ENCODE results near the gene C2. TPM values are rescaled to one million over a fixed set of nuclear protein-coding genes. Genes with fewer than 3 reads are reported as not detected.

C2 gene
- total RNA-seq: 2.3 and 2.4 TPM in 2 replicates
- long read RNA-seq, partial matches to known transcripts: 1 of 6 reads
- long read RNA-seq, other reads (novel, unspliced or antisense): 2 of 6 reads

- H3K9me3 Mint-ChIP-seq (ENCODE audit: unreplicated experiment): no peaks in the 10 kb centered on the region
- no peaks in the 10 kb centered on the region for H3K4me1 Mint-ChIP-seq (ENCODE audit: unreplicated experiment)
- H3K36me3 Mint-ChIP-seq (ENCODE audit: unreplicated experiment): no peaks in the 10 kb centered on the region
- H3K4me3 Mint-ChIP-seq (ENCODE audit: unreplicated experiment): no peak within 1 kb of the TSS
- peaks cover 6% of the 10 kb centered on the region for H3K27me3 Mint-ChIP-seq (ENCODE audit: unreplicated experiment)
- no peak for DNase-seq (ENCODE audit: extremely low spot score, unreplicated experiment)
- TF ChIP-seq CTCF (IDR thresholded peaks at IDR 0.05): no peak
- no peak within 1 kb of the TSS for H3K27ac Mint-ChIP-seq (ENCODE audit: unreplicated experiment)
Measured at GRCh38 chr6:31927242-31927862, at the start of gene C2. TSS of gene C2 (plus strand) at chr6:31927717. CDS start at chr6:31927753, 36 bp downstream.

GRCh38 chr6:31878222-31878621 lies 49.3 kb upstream of the C2 start:
- Mint-ChIP-seq H3K4me1 (ENCODE audit: unreplicated experiment) (peaks cover 5% of the 10 kb centered on the region), H3K27me3 (ENCODE audit: unreplicated experiment) (no peaks in the 10 kb centered on the region), H3K9me3 (ENCODE audit: unreplicated experiment) (no peaks in the 10 kb centered on the region), H3K27ac (ENCODE audit: unreplicated experiment) (no peak overlapping the region), H3K4me3 (ENCODE audit: unreplicated experiment) (no peak overlapping the region), H3K36me3 (ENCODE audit: unreplicated experiment) (peaks cover 22% of the 10 kb centered on the region)
- DNase-seq (ENCODE audit: extremely low spot score, unreplicated experiment): no peak
- no peak for TF ChIP-seq CTCF (IDR thresholded peaks at IDR 0.05)

- H3K36me3 Mint-ChIP-seq (ENCODE audit: unreplicated experiment): peaks cover 22% of the 10 kb centered on the region
- H3K9me3 Mint-ChIP-seq (ENCODE audit: unreplicated experiment): no peaks in the 10 kb centered on the region
- peak within 1 kb of the TSS; percentile 59 for H3K27ac Mint-ChIP-seq (ENCODE audit: unreplicated experiment)
- peaks cover 5% of the 10 kb centered on the region for H3K4me1 Mint-ChIP-seq (ENCODE audit: unreplicated experiment)
- H3K4me3 Mint-ChIP-seq (ENCODE audit: unreplicated experiment): no peak within 1 kb of the TSS
- no peak for DNase-seq (ENCODE audit: extremely low spot score, unreplicated experiment)
- H3K27me3 Mint-ChIP-seq (ENCODE audit: unreplicated experiment): no peaks in the 10 kb centered on the region
- TF ChIP-seq CTCF (IDR thresholded peaks at IDR 0.05): no peak
Measured at GRCh38 chr6:31878726-31879125, 48.8 kb upstream of the C2 start, which contains the start of gene SLC44A4. TSS of gene SLC44A4 (minus strand) at chr6:31878997. CDS start at chr6:31878980, 17 bp downstream.

DNA sequence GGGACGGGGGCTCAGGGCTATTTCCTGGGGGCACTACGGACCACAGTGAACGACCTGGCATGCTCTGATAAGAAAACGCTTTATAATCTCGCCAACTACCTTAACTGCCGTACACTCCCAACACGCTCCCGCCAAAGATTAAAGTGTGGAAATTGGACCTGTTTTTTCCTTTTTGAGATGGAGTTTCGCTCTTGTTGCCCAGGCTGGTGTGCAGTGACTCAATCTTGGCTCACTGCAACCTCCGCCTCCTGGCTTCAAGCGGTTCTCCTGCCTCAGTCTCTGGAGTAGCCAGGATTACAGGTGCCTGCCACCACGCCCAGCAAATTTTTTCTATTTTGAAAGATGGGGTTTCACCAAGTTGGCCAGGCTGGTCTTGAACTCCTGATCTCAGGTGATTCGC lies 48.4 kb upstream of the C2 start:
- DNase-seq (ENCODE audit: extremely low spot score, unreplicated experiment): no peak
- Mint-ChIP-seq H3K36me3 (ENCODE audit: unreplicated experiment) (peaks cover 22% of the 10 kb centered on the region), H3K9me3 (ENCODE audit: unreplicated experiment) (no peaks in the 10 kb centered on the region), H3K4me1 (ENCODE audit: unreplicated experiment) (peaks cover 5% of the 10 kb centered on the region), H3K27ac (ENCODE audit: unreplicated experiment) (no peak overlapping the region), H3K27me3 (ENCODE audit: unreplicated experiment) (no peaks in the 10 kb centered on the region), H3K4me3 (ENCODE audit: unreplicated experiment) (no peak overlapping the region)
- TF ChIP-seq CTCF (IDR thresholded peaks at IDR 0.05): no peak

DNA sequence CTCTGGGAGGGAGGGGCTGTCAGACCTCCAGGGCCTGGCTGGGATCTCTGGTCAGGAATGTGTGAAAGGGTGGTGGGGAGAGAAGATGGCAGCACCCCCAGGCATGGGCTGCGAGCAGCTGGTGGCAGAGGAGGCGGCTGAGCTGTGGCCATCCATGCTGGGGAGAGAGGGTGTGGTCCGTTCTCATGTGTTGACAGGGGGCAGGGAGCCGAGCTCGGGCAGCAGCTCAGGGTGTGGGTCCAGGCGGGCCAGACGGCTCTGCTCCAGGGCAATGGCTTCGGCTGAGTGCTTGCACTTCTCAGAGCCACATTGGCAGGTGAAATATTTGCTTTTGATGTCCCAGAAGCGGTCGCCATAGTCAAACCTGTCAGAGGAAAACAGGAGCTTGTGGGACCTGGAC lies 47.6 kb upstream of the C2 start:
- H3K4me1 Mint-ChIP-seq (ENCODE audit: unreplicated experiment): peaks cover 5% of the 10 kb centered on the region
- H3K27me3 Mint-ChIP-seq (ENCODE audit: unreplicated experiment): no peaks in the 10 kb centered on the region
- H3K36me3 Mint-ChIP-seq (ENCODE audit: unreplicated experiment): peaks cover 22% of the 10 kb centered on the region
- DNase-seq (ENCODE audit: extremely low spot score, unreplicated experiment): no peak
- H3K27ac Mint-ChIP-seq (ENCODE audit: unreplicated experiment): peak overlapping the region; percentile 59
- no peak overlapping the region for H3K4me3 Mint-ChIP-seq (ENCODE audit: unreplicated experiment)
- no peak for TF ChIP-seq CTCF (IDR thresholded peaks at IDR 0.05)
- H3K9me3 Mint-ChIP-seq (ENCODE audit: unreplicated experiment): no peaks in the 10 kb centered on the region

Data from osteocyte (in vitro differentiated cells).